ENCODE results near the gene SPDYC.
"Not testable (repeated sequence)": the region's sequence is repeated elsewhere in the genome, so short reads cannot be mapped to it uniquely, and the experiment has no call there.

Gene SPDYC

GRCh38 chr11:65160643-65161042 lies 9.4 kb upstream of the SPDYC start:
- Histone ChIP-seq H3K27ac (no peak overlapping the region), H3K4me3 (no peak overlapping the region)

DNA sequence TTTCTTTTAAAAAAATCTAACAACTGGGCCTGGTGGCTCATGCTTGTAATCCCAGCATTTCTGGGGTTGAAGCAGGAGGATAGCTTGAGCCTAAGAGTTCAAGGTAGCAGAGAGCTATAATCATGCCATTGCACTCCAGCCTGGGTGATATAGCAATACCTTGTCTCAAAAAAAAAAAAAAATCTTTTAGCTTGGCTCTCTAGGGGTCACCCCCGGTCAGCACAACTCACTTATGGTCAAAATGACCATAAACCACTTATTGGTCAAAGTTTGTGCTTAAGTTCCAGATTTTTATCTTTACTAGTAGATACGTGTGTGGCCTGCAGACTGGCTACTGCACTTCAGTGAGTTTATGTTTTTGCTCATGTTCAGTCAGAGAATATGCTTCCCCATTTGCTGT lies 6.3 kb upstream of the SPDYC start:
- H3K27ac ChIP-seq: no peak overlapping the region
- H3K4me3 ChIP-seq: no peak overlapping the region

GRCh38 chr11:65165410-65166317 lies 4.4 kb upstream of the SPDYC start:
- Histone ChIP-seq H3K27ac (peak overlapping the region in 5 of 21 experiments; percentile 15 to 53 (median 32)), H3K4me3 (no peak overlapping the region)

DNA sequence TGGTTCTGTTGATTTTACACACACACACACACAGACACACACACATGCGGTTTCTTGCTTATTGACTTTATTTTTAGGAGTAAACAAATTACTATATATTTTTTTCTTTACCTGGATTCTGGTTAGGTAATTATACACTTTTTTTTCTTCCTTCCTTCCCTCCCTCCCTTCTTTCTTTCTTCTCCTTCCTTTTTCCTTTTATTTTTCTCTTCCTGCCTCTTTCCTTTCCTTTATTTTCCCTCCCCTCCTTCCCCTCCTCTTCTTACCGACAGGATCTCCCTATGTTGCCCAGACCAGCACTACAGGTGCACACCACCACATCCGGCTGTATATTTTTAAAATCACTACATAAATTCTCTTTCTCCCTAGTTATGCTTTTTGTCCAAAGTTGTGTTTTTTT lies 3.1 kb upstream of the SPDYC start:
- Histone ChIP-seq H3K4me3 (no peak overlapping the region), H3K27ac (no peak overlapping the region)

DNA sequence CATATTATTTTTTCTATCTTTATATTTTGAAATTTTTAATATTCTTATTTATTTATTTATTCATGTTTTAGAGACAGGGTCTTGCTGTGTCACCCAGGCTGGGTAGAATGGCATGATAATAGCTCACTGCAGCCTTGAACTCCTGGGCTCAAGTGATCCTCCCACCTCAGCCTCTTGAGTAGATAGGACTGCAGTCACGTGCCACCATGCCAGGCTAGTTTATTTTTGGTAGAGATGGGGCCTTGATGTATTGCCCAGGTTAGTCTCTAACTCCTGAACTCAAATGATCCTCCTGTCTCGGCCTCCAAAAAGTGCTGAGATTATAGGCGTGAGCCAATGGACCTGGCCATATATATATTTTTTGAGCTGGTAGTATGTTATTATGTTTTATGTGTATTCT lies 2.4 kb upstream of the SPDYC start:
- Histone ChIP-seq H3K4me3 (no peak overlapping the region), H3K27ac (no peak overlapping the region)

DNA sequence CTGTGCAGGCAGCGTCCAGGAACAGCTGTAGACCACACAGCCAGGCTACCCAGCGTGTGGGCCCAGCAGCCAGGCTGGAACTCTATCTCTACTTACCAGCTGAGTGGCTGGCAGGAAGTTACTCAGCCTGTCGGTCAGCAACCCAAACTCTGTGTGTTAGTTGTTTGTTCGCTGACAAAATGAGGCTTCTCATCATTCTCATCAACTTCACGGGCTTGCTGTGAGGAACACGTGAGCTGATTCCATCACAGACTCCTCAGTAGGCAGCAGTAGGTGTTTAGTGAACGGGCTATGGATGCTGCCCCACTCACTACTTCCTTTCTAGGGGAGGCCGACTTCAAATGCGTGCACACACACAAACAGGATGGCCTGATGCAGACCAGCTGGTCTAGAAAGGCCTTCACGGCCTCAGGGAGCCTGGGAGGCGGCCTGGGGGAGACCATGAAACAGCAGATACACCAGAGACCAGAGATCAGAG lies 830 bp upstream of the SPDYC start:
- Histone ChIP-seq H3K4me3 (no peak overlapping the region), H3K27ac (peak overlapping the region in 3 of 21 experiments; percentile 6 to 27 (median 10))

- Histone ChIP-seq H3K4me3 (no peak overlapping the region), H3K27ac (no peak overlapping the region)
Observed at GRCh38 chr11:65172600-65172999, 2.6 kb downstream of the SPDYC start.

- H3K27ac ChIP-seq, H3K4me3 ChIP-seq: not testable (repeated sequence)
Observed at GRCh38 chr11:65174571-65175010, 4.6 kb downstream of the SPDYC start.

DNA sequence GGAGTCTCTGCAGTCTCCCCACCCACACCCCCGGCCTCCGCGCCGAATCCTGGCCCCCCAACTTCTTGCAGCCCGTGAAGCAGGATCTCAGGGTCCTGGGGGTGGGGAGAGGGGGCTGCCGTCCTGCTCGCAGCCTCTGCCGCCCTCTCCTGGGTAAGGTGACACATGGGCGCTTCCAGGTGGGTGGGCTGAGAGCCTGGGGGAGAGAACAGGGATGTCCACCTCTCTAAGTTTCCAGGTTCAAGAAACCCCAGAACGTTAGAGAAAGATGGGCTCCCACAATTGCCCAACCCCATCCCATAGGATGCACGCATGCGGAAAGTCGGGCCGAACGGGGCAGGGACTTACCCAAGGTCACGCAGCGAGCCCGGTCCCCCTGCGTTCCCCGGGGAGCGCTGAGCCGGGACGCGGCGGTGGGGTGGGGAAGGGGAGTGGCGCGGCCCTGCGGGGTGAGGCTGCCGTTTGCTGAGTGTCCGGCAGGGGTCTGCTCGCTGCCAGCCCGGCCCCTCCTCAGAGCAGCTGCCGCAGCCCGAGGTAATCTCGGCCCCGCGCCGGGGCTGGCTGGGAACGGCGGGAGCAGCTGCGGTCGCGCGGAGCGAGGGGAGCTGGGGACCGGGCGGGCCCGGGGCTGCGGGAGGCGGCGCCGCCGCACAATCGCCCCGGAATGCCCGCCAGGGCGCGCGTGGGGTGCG lies 11.0 kb downstream of the SPDYC start:
- peak overlapping the region; percentile 69 to 100 (median 96) for H3K27ac ChIP-seq

DNA sequence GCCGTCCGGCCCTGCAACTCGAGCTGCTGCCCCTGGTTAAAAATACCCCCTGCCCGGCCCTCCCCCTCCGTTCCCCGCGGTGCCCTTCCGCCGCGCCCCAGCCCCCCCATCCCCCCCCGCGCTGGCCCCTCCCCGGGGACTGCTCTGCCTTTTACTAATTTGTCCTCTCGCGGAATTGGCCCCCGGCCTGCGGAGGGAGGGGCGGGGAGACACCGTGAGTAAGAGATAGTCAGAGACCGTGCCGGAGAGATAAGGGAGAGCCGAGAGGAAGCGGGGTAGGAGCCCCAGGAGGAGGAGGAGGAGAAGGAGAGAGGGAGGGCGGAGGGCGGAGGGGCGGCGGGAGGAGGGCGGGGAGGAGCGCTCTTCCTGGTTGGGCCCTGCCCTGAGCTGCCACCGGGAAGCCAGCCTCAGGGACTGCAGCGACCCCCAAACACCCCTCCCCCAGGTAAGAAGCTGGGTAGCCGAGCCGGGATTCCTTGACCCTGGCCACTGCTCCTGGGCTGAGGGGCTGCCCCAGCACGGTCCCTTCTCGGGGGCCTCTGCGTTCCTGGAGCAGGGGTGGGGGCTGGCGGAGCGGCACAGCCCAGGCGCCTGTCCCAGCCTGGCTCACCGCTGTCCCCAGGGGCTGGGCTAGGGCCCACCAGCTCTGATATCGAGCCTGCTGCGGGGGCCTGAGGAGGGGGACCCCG lies 11.7 kb downstream of the SPDYC start, which contains the start of gene CAPN1:
Gene CAPN1 (plus strand): TSS at position 360 of the 689 bp plus-strand sequence. CDS start 774 bp downstream, outside the sequence.
- Histone ChIP-seq H3K4me3 (peak within 1 kb of the TSS; percentile 60 to 98 (median 83)), H3K27ac (peak within 1 kb of the TSS; percentile 79 to 100 (median 96))

More for the DNA sequence above, 11.0 kb downstream of the SPDYC start:
- peak overlapping the region; percentile 60 to 98 (median 83) for H3K4me3 ChIP-seq

DNA sequence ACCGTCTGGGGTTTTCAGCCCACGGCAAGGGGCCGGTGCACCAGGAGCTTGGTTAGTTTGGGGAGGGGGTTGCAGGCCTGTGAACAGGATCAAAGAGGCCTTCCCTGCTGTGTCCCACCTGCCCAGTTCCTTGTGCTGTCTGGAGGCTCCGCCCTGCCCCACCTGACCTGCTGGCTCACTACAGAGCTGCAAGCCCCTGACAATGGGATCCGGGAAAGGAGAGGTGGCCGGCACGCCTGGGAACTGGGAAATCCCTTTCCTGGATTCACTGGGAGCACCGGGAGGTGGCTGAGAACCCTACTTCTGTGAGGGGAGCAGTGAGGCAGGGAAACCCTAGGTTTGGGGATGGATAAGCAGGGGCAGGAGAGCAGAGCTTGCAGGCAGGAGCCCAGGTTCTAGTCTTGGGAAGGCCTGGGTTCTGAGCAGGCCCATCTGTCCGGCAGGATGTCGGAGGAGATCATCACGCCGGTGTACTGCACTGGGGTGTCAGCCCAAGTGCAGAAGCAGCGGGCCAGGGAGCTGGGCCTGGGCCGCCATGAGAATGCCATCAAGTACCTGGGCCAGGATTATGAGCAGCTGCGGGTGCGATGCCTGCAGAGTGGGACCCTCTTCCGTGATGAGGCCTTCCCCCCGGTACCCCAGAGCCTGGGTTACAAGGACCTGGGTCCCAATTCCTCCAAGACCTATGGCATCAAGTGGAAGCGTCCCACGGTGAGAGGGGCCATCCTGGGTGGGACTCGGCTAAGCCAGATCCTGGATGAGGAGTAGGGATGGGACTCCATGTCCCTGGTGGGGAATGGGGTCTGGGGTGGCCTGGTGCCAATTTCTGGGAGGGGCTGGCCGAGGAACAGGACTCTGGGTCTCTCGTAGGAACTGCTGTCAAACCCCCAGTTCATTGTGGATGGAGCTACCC lies 12.5 kb downstream of the SPDYC start:
- H3K4me3 ChIP-seq: peak overlapping the region; percentile 60 to 98 (median 83)
- H3K27ac ChIP-seq: peak overlapping the region; percentile 79 to 100 (median 96)

GRCh38 chr11:65183201-65183891 lies 13.3 kb downstream of the SPDYC start:
- H3K27ac ChIP-seq: peak overlapping the region in 18 of 21 experiments; percentile 79 to 100 (median 96)
- H3K4me3 ChIP-seq: peak overlapping the region; percentile 60 to 98 (median 83)

DNA sequence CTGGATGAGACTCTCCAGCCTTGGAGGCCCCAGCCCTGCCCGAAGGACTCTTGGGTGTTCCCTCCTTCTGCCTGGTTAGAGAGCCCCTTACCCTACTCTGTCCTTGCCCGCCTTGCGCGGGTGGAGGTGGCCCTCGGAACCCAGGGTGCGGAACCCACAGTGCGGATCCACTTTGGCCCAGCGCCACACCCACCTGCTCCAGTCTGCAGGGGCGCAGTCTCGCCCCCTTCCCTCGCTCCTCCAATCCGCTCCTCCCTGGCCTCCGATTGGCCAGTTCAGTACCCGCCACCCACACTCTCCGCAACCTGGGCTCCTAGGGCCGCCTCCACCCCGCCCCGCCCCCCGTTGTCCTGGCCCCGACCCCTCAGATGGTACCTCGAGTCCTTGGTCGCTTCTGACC lies 14.1 kb downstream of the SPDYC start:
- H3K4me3 ChIP-seq: peak overlapping the region in 3 of 7 experiments; percentile 5 to 89 (median 73)
- peak overlapping the region in 11 of 21 experiments; percentile 14 to 99 (median 95) for H3K27ac ChIP-seq

GRCh38 chr11:65185171-65185570 lies 15.1 kb downstream of the SPDYC start:
- no peak overlapping the region for H3K27ac ChIP-seq
- H3K4me3 ChIP-seq: no peak overlapping the region

- no peak overlapping the region for H3K27ac ChIP-seq
- no peak overlapping the region for H3K4me3 ChIP-seq
Observed at GRCh38 chr11:65185869-65186341, 15.9 kb downstream of the SPDYC start.

GRCh38 chr11:65186701-65187100 lies 16.7 kb downstream of the SPDYC start:
- no peak overlapping the region for H3K27ac ChIP-seq

DNA sequence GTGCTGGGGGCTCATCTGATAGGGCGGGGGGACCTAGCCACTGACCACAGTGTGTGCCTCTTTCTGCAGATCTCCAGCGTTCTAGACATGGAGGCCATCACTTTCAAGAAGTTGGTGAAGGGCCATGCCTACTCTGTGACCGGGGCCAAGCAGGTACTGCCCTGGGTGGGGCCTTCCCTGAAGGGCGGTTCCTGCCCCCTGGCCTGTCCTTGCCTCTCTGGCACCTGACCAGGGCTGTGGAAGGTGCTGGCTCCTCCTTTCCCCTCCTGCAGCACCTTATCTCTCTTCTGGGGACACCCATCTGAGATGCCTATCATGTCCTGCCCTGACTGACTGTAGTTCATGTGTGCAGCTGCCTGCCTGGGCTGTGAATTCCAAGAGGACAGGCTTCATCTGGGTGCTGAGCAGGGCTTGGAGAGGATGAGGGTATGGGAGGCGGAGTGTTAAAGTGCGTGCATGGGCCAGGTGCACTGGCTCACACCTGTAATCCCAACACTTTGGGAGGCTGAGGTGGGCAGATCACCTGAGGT lies 17.2 kb downstream of the SPDYC start:
- H3K4me3 ChIP-seq: no peak overlapping the region
- no peak overlapping the region for H3K27ac ChIP-seq

More at GRCh38 chr11:65186701-65187100, 16.7 kb downstream of the SPDYC start:
- H3K4me3 ChIP-seq: no peak overlapping the region

- Histone ChIP-seq H3K27ac (no peak overlapping the region), H3K4me3 (no peak overlapping the region)
Observed at GRCh38 chr11:65187971-65188461, 18.0 kb downstream of the SPDYC start.
